ENCODE data around the gene ARL16. TPM values are rescaled to one million over a fixed set of nuclear protein-coding genes. Genes with fewer than 3 reads are reported as not detected.

ARL16 gene
- total and polyA plus RNA-seq, 2 donors (not counting 3 experiments of a cell fraction or from before 2014, with no cell fraction given), result 41.4 to 71.7 TPM

DNA sequence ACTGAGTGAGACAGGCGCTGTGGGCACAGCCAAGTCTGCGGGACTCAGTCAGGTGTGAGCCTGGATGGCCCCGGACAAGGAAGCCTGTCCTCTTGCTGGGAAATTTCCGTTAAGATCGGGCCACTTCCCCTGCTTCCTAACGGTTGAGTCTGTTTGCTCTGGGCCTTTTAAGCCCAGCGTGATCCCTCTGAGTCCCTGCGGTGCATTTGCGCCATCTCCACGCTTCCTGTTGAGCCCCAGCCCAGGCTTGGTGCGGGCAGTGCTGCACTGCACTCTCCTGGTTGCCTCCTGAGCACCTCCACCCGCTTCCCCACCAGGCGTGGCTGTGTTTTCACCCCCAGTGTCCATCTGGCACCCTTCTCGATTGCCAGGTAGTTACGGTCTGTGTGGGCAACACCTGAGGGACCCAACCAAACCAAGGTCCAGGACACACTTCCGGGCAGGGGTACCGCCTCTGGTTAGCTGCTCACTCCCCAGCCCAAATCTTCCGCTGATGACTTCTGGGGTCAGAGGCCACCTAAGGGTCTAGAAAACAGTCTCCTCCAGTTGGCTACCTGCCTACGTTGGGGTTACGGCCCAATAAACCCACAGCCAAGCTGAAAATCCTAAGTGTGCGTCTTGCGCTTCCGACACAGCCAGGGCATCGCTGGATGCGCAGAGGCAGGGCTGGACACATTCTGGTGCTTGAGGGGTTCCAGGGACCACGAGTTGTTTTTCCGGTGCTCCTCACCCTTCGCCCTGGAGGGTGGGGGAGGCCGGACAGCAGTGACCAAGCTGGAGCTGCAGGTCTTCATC lies 27.1 kb upstream of the ARL16 start:
- no peaks in the 10 kb centered on the region for H3K9me1 ChIP-seq (replicated peaks; ENCODE audit: control insufficient read depth, extremely low read depth, insufficient read depth, low read length)
- TF ChIP-seq POLR2AphosphoS5 (IDR thresholded peaks at IDR 0.05; ENCODE audit: insufficient read depth, low read depth, low read length) (no peak), POLR2A (IDR thresholded peaks at IDR 0.05; ENCODE audit: low read depth, low read length) (no peak), FOS (IDR thresholded peaks at IDR 0.05; ENCODE audit: borderline replicate concordance, insufficient read depth, low read length) (no peak), CTCF (IDR thresholded peaks at IDR 0.05; ENCODE audit: extremely low read depth in 1 of 2, insufficient read depth in 1 of 2, low read depth in 1 of 2, low read length in 2 of 2) (no peak), GATA2 (IDR thresholded peaks at IDR 0.05; ENCODE audit: insufficient read depth, insufficient read length, low read depth, low read length) (no peak), EZH2 (IDR thresholded peaks at IDR 0.05; ENCODE audit: borderline replicate concordance, low read depth, low read length, severe bottlenecking) (no peak), MYC (IDR thresholded peaks at IDR 0.05; ENCODE audit: low read depth, low read length) (no peak), JUN (IDR thresholded peaks at IDR 0.05; ENCODE audit: borderline replicate concordance, insufficient read depth, insufficient read length, low read depth) (no peak)
- TF ChIP-seq, protein P1, sequence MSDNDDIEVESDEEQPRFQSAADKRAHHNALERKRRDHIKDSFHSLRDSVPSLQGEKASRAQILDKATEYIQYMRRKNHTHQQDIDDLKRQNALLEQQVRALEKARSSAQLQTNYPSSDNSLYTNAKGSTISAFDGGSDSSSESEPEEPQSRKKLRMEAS (IDR thresholded peaks at IDR 0.05; ENCODE audit: insufficient read depth, insufficient read length), result no peak
- FAIRE-seq (no peak), DNase-seq (ENCODE audit: low read depth, low spot score) (no peak)
- H3K36me3 ChIP-seq (ENCODE audit: control insufficient read depth in 2 of 2, extremely low read depth in 1 of 2, insufficient read depth in 2 of 2, low read length in 2 of 2), result peaks cover 3 to 10% of the 10 kb centered on the region in 2 experiments
- H3K9ac ChIP-seq (replicated peaks; ENCODE audit: extremely low read depth, insufficient read depth, low read length), result no peak overlapping the region
- H3K4me1 ChIP-seq (ENCODE audit: control insufficient read depth, extremely low read depth, insufficient read depth, low read length), result peaks cover 18% of the 10 kb centered on the region
- H3K27ac ChIP-seq (ENCODE audit: insufficient read depth, low read depth, low read length), result no peak overlapping the region
- H3K4me3 ChIP-seq (replicated peaks in 1 of 3; ENCODE audit: insufficient read depth in 1 of 3, low read depth in 1 of 3, low read length in 3 of 3), result no peak overlapping the region
- no TSS peak for BruUV-seq (replicated peaks)
- intact Hi-C loops (cut with micrococcal nuclease), result loop anchor here (1.0 kb wide), 1 partner anchor 27 kb away; the partner anchor contains the start of gene ARL16
- ChIA-PET POLR2A (no interaction called here), CTCF (no interaction called here)
- H3K79me2 ChIP-seq (ENCODE audit: control insufficient read depth, insufficient read depth, low read length), result no peaks in the 10 kb centered on the region
- no peaks in the 10 kb centered on the region for H3K9me3 ChIP-seq (replicated peaks; ENCODE audit: control insufficient read depth, insufficient read depth, low read length)
- no peak overlapping the region for H2AFZ ChIP-seq (ENCODE audit: low read depth, low read length)
- dilution Hi-C loops (cut with MboI; ENCODE audit: extremely low pct_ligation_motif_present, low sequenced_read_pairs), result no loop called here
- H4K20me1 ChIP-seq (replicated peaks; ENCODE audit: control insufficient read depth, extremely low read depth, insufficient read depth, low read length), result no peaks in the 10 kb centered on the region
- no peaks in the 10 kb centered on the region for H3K27me3 ChIP-seq (ENCODE audit: control insufficient read depth in 2 of 2, insufficient read depth in 2 of 2, low read length in 2 of 2)
- H3K4me2 ChIP-seq (ENCODE audit: insufficient read depth, low read length), result no peak overlapping the region

All from endothelial cell of umbilical vein (primary cell).